Esophagus muscularis mucosa (tissue), 4 donors: Measurements from ENCODE around the gene EGR1. TPM values are rescaled to one million over a fixed set of nuclear protein-coding genes. Genes with fewer than 3 reads are reported as not detected.

Source experiments
- DNase-seq: peaks from one replicate; pipeline ENCODE4 v3.0.0-alpha.2; 2017; ENCODE audit errors: extremely low spot score
- H3K27ac ChIP-seq, 4 donors: fragments of 200-600 bp; sonication (generic); replicated peaks in 1 of 4; 1 replicate in 3 of 4; 2 replicates in 1 of 4; pipeline ENCODE4 v1.5.1; 2016 to 2019; ENCODE audit warnings: mild to moderate bottlenecking in 1 of 4
- H3K27me3 ChIP-seq, 4 donors: fragments of 200-600 bp; sonication (generic); one replicate each; pipeline versions ENCODE4 v1.5.1 to v1.6.0; 2016 to 2019
- H3K36me3 ChIP-seq, 4 donors: fragments of 200-600 bp; sonication (generic); one replicate each; pipeline ENCODE4 v1.5.1; 2016 to 2019
- H3K4me1 ChIP-seq, 4 donors: fragments of 200-600 bp; sonication (generic); one replicate each; pipeline ENCODE4 v1.5.1; 2016 to 2019
- H3K4me3 ChIP-seq, 4 donors: fragments of 200-600 bp; sonication (generic); 1 replicate in 2 of 4; 2 replicates in 2 of 4; pipeline ENCODE4 v1.5.1; 2016 to 2019; ENCODE audit warnings: mild to moderate bottlenecking in 4 of 4, moderate library complexity in 1 of 4
- H3K9me3 ChIP-seq, 4 donors: fragments of 200-600 bp; sonication (generic); 1 replicate in 3 of 4; 2 replicates in 1 of 4; pipeline ENCODE4 v1.5.1; 2016 to 2019
- EP300 ChIP-seq: sonication (generic); formaldehyde crosslinking; IDR thresholded peaks from one replicate; pipeline ENCODE4 v1.6.1; 2017; ENCODE audit warnings: antibody characterized with exemption
- POLR2A ChIP-seq: fragments of 450-650 bp; IDR thresholded peaks from one replicate; pipeline ENCODE4 v1.6.1; 2017; ENCODE audit warnings: antibody characterized with exemption, moderate library complexity, mild to moderate bottlenecking, low read depth
- POLR2AphosphoS5 ChIP-seq, 2 donors: sonication (generic); formaldehyde crosslinking; IDR thresholded peaks; one replicate each; pipeline ENCODE4 v1.6.1; 2017; ENCODE audit warnings: antibody characterized with exemption in 2 of 2
- WGBS: methylation state at CpG from one replicate; pipeline ENCODE4 v1.1.5; 2018; 5-methylcytosine and 5-hydroxymethylcytosine counted together
- intact Hi-C: fragments of 100-400 bp; cut with DNase I; formaldehyde crosslinking; loops from one replicate; pipeline ENCODE4 v1.15.1; 2023
- total RNA-seq, 4 donors: library from RNA; depleted of rRNA; stranded (reverse); fragments of >200 nt; gene quantifications; one replicate each; pipeline versions ENCODE4 v1.1.0 to v1.2.1, GENCODE V29; 2016
- TF ChIP-seq, protein P1 (sequence below), 3 experiments: fragments of 200-600 bp in 2 of 3; fragments of 450-650 bp in 1 of 3; sonication (generic) in 2 of 3; IDR thresholded peaks; one replicate each; pipeline ENCODE4 v1.5.1; 2017 to 2019; ENCODE audit warnings: antibody characterized with exemption in 3 of 3, mild to moderate bottlenecking in 2 of 3, moderate library complexity in 1 of 3

EGR1 gene
- total RNA-seq, 4 donors from 2014 or later = 9.6 to 138 (median 13.5) TPM

DNA sequence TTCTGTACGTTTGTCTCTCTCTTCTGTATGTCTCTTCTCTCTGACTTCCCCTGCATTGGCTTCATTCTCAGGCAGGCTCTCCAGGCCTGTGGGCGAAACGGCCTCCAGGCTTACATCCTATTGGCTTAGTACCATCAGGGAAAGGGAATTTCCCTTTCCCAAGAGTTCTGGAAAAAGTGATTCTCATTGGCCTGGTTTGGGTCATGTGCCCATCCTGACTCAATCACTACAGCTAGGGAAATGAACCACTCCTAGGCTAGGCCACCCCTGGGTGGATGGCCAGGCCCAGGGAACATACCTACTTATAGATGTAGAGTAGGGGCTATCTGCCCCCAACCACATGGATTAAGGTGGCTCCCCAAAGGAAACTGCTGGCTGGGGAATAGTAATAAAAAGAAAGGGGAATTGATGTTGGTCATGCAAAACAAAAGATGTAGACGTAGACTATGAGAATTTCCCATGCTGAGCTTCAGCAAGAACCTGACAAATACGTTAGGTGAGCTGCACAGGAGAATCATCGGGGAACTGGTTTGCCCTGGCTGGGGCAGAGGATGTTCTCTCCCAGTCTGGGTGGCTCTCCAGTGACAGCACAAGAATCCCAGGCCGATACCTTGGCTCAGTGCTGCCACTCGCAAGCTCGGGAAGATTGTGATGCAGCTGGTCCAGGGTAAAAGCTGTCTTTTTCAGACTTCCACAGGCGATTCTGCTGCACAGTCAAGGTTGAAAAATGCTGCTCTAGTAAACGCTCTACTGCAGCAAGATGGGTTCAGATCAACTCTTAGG, 3.7 kb upstream of the EGR1 start:
- DNase-seq = no peak

DNA sequence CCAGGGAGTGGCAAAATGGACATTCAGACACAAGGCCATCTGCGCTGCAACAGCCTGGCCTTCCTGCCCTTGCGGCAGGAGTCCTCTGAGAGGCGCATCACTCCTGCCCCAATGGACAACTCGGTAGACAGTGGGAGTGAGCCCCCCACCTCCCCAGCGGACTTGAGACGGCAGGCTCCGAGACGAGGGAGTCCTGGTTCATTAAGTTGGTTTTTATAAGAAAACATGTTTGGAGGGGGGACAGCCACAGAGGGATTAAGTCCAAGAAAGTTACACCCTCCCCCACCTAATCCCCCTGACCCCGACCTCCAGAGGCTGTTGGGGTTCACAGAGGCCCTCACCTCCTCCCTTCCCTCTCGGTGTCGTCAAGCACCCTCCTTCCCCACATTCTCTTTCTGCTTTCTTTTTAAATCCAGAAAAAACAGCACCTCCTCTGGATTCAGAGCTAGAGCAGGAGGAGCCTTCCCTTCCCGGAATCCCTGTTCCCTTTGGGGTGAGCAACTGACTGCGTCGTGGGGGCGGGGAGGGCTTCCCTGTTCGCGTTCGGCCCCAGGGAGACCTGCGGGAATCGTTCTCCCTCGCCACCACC, 1.8 kb upstream of the EGR1 start:
- Histone ChIP-seq H3K27ac (peak overlapping the region; percentile 96 to 99 (median 98)), H3K4me1 (peaks cover 37 to 64% (median 46%) of the 10 kb centered on the region in 4 donors), H3K27me3 (no peaks in the 10 kb centered on the region), H3K4me3 (peak overlapping the region; percentile 67 to 98 (median 74)), H3K36me3 (peaks cover 0 to 18% (median 9%) of the 10 kb centered on the region in 4 donors), H3K9me3 (no peaks in the 10 kb centered on the region)
- intact Hi-C loops = loop anchor here (2.0 kb wide), 1 partner anchor 37 kb away; no protein-coding TSS in a partner anchor
- DNase-seq = no peak
- 37% methylated on average over 12 of the region's 21 CpGs for WGBS
- TF ChIP-seq, protein P1, sequence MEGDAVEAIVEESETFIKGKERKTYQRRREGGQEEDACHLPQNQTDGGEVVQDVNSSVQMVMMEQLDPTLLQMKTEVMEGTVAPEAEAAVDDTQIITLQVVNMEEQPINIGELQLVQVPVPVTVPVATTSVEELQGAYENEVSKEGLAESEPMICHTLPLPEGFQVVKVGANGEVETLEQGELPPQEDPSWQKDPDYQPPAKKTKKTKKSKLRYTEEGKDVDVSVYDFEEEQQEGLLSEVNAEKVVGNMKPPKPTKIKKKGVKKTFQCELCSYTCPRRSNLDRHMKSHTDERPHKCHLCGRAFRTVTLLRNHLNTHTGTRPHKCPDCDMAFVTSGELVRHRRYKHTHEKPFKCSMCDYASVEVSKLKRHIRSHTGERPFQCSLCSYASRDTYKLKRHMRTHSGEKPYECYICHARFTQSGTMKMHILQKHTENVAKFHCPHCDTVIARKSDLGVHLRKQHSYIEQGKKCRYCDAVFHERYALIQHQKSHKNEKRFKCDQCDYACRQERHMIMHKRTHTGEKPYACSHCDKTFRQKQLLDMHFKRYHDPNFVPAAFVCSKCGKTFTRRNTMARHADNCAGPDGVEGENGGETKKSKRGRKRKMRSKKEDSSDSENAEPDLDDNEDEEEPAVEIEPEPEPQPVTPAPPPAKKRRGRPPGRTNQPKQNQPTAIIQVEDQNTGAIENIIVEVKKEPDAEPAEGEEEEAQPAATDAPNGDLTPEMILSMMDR (IDR thresholded peaks at IDR 0.05) = peak in 1 of 3 experiments; percentile 6
- TF ChIP-seq EP300 (no peak), POLR2A (no peak), POLR2AphosphoS5 (IDR thresholded peaks at IDR 0.05) (no peak)

More for the DNA sequence above, 3.7 kb upstream of the EGR1 start:
- TF ChIP-seq, protein P1 (IDR thresholded peaks at IDR 0.05) = no peak
- TF ChIP-seq EP300 (no peak), POLR2A (no peak), POLR2AphosphoS5 (IDR thresholded peaks at IDR 0.05) (no peak)
- Histone ChIP-seq H3K4me3 (no peak overlapping the region), H3K27me3 (no peaks in the 10 kb centered on the region), H3K36me3 (no peaks in the 10 kb centered on the region), H3K4me1 (peaks cover 38 to 54% (median 40%) of the 10 kb centered on the region in 4 donors), H3K9me3 (no peaks in the 10 kb centered on the region), H3K27ac (peak overlapping the region in 1 of 4 donors; percentile 15)
- 79% methylated on average over 11 of the region's 11 CpGs for WGBS
- intact Hi-C loops = loop anchor here (2.0 kb wide), 1 partner anchor 39 kb away; no protein-coding TSS in a partner anchor

DNA sequence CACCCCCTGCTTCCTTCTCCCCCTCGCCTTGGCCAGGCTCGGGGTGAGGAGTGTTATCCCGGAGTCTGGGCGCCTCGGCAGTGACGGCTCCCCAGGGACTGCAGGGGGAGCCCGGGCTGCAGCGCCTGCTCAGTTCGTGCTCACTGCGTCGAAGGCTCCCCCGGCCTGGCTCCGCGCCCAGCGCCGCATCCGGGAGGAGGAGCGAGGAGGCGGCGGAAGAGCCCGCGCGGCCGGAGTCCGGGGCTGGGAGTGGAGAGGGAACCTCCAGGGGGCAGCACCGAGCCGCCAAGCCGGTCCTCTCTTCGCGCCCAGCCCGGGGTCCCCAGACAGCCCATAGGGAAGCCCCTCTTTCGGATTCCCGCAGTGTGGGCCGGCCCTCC, 1.3 kb upstream of the EGR1 start:
- no peaks in the 10 kb centered on the region for H3K9me3 ChIP-seq
- H3K36me3 ChIP-seq = peaks cover 0 to 18% (median 9%) of the 10 kb centered on the region in 4 donors
- WGBS = 1% methylated on average over 18 of the region's 34 CpGs
- peaks cover 32 to 59% (median 42%) of the 10 kb centered on the region in 4 donors for H3K4me1 ChIP-seq
- DNase-seq = peak; percentile 96
- intact Hi-C loops = no loop called here
- TF ChIP-seq, protein P1 (IDR thresholded peaks at IDR 0.05) = peak; percentile 86 to 91 (median 91)
- TF ChIP-seq POLR2AphosphoS5 (IDR thresholded peaks at IDR 0.05) (peak; percentile 93), EP300 (no peak), POLR2A (peak; percentile 64)
- H3K27me3 ChIP-seq = no peaks in the 10 kb centered on the region
- peak overlapping the region; percentile 96 to 99 (median 98) for H3K27ac ChIP-seq
- peak overlapping the region; percentile 67 to 98 (median 74) for H3K4me3 ChIP-seq

DNA sequence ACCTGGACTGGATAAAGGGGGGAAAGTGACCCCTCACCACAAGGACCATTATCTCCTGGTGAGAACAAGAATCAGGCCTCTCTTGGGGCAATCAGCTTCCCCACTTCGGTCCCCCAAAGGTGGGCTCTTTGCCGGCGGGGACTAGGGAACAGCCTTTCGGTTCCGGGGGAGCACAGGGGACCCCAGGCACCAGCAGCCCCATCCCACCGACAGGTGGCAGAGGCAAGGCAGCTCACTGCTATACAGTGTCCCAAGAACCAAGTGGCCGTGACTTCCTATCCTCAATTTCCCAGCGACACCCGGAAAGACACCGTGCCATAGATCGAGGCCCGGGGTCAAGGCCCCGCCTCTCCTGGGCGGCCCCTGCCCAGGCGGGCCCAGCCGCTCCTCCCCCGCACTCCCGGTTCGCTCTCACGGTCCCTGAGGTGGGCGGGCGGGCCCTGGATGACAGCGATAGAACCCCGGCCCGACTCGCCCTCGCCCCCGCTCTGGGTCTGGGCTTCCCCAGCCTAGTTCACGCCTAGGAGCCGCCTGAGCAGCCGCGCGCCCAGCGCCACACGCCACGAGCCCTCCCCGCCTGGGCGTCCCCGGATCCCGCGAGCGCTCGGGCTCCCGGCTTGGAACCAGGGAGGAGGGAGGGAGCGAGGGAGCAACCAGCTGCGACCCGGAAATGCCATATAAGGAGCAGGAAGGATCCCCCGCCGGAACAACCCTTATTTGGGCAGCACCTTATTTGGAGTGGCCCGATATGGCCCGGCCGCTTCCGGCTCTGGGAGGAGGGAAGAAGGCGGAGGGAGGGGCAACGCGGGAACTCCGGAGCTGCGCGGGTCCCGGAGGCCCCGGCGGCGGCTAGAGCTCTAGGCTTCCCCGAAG, 655 bp upstream of the EGR1 start:
- peak overlapping the region; percentile 96 to 99 (median 98) for H3K27ac ChIP-seq
- 0% methylated on average over 34 of the region's 64 CpGs for WGBS
- H3K4me3 ChIP-seq = peak overlapping the region; percentile 67 to 98 (median 74)
- H3K4me1 ChIP-seq = peaks cover 32 to 53% (median 38%) of the 10 kb centered on the region in 4 donors
- H3K9me3 ChIP-seq = no peaks in the 10 kb centered on the region
- H3K36me3 ChIP-seq = peaks cover 0 to 18% (median 9%) of the 10 kb centered on the region in 4 donors
- peak; percentile 99 for DNase-seq
- intact Hi-C loops = no loop called here
- TF ChIP-seq POLR2AphosphoS5 (IDR thresholded peaks at IDR 0.05) (peak; percentile 75 to 87), POLR2A (peak; percentile 50), EP300 (no peak)
- TF ChIP-seq, protein P1 (IDR thresholded peaks at IDR 0.05) = peak in 1 of 3 experiments; percentile 32
- no peaks in the 10 kb centered on the region for H3K27me3 ChIP-seq
